NB4 (cell line): ENCODE measurements around the gene PTGES2.

Experiments
- CTCF ChIP-seq: IDR thresholded peaks from one replicate; pipeline ENCODE4 v1.5.1; 2012; ENCODE audit warnings: low read depth, low read length
- MAX ChIP-seq: IDR thresholded peaks from 2 replicates; pipeline ENCODE4 v1.6.1; 2011; ENCODE audit warnings: low read depth, low read length
- MYC ChIP-seq: IDR thresholded peaks from 2 replicates; pipeline ENCODE4 v1.6.1; 2011; ENCODE audit warnings: low read depth, low read length
- POLR2A ChIP-seq: IDR thresholded peaks from 2 replicates; pipeline ENCODE4 v1.6.1; 2011; ENCODE audit warnings: mild to moderate bottlenecking; ENCODE audit not compliant: insufficient read length; ENCODE audit errors: extremely low read depth

- TF ChIP-seq CTCF = no peak
- no peak for TF ChIP-seq POLR2A
- no peak for TF ChIP-seq MYC
- TF ChIP-seq MAX = no peak
These were observed 41.6 kb downstream of the PTGES2 start for GRCh38 chr9:128085943-128086342.
